Measurements from ENCODE around the gene ADGRA3. TPM values are rescaled to one million over a fixed set of nuclear protein-coding genes. Genes with fewer than 3 reads are reported as not detected.

ADGRA3 gene
- total RNA-seq, 4 donors from 2014 or later = 99.1 to 117 (median 109) TPM

- Histone ChIP-seq H3K9me3 (no peaks in the 10 kb centered on the region), H3K27me3 (no peaks in the 10 kb centered on the region), H3K36me3 (no peaks in the 10 kb centered on the region), H3K4me3 (replicated peaks in 1 of 3) (no peak overlapping the region), H3K27ac (peak overlapping the region in 2 of 3 donors; percentile 23 to 65), H3K4me1 (peaks cover 12 to 20% of the 10 kb centered on the region in 2 donors)
- no peak for DNase-seq
- TF ChIP-seq POLR2A (IDR thresholded peaks at IDR 0.05) (no peak), CTCF (IDR thresholded peaks at IDR 0.05) (no peak)
- intact Hi-C loops (cut with DNase I) = no loop called here
- 76 to 84% methylated on average over 6 of the region's 6 CpGs for WGBS, 2 donors
Measured at GRCh38 chr4:22498866-22499265, 17.0 kb downstream of the ADGRA3 start.

- H3K27ac ChIP-seq = no peak overlapping the region
Measured at GRCh38 chr4:22496165-22496813, 19.6 kb downstream of the ADGRA3 start.

GRCh38 chr4:22493523-22493922 is 22.3 kb downstream of the ADGRA3 start:
- TF ChIP-seq POLR2A (IDR thresholded peaks at IDR 0.05) = no peak
- no peak for TF ChIP-seq CTCF (IDR thresholded peaks at IDR 0.05)
- no peaks in the 10 kb centered on the region for H3K27me3 ChIP-seq
- no peaks in the 10 kb centered on the region for H3K9me3 ChIP-seq
- no peak overlapping the region for H3K4me3 ChIP-seq (replicated peaks in 1 of 3)
- DNase-seq = no peak
- no peaks in the 10 kb centered on the region for H3K36me3 ChIP-seq
- intact Hi-C loops (cut with DNase I) = no loop called here
- peaks cover 6 to 13% of the 10 kb centered on the region in 2 donors for H3K4me1 ChIP-seq
- 93 to 95% methylated on average over 5 of the region's 5 CpGs for WGBS, 2 donors
- H3K27ac ChIP-seq = no peak overlapping the region

More at GRCh38 chr4:22496165-22496813, 19.6 kb downstream of the ADGRA3 start:
- TF ChIP-seq POLR2A (IDR thresholded peaks at IDR 0.05) = no peak
- peaks cover 13 to 24% of the 10 kb centered on the region in 2 donors for H3K4me1 ChIP-seq
- H3K27me3 ChIP-seq = no peaks in the 10 kb centered on the region
- H3K9me3 ChIP-seq = no peaks in the 10 kb centered on the region
- H3K4me3 ChIP-seq (replicated peaks in 1 of 3) = no peak overlapping the region
- H3K36me3 ChIP-seq = no peaks in the 10 kb centered on the region
- intact Hi-C loops (cut with DNase I) = no loop called here
- no peak for DNase-seq
- WGBS, 2 donors = 93 to 94% methylated on average over 6 of the region's 6 CpGs

DNA sequence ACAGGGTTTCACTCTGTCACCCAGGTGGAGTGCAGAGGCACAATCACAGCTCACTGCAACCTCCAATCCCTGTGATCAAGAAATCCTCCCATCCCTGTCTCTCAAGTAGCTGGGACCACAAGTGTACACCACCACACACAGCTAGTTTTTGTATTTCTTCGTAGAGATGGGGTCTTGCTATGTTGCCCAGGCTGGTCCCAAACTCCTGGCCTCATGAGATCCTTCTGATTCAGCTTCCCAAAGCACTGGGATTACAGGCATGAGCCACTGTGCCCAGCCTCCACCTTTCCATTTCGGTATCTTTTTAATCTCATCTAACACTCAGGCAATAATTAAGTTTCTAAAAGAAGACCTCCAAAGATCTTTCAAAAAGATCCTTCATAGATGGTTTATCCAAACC is 22.9 kb downstream of the ADGRA3 start:
- peaks cover 12 to 13% of the 10 kb centered on the region in 2 donors for H3K4me1 ChIP-seq
- no peaks in the 10 kb centered on the region for H3K9me3 ChIP-seq
- no peak for DNase-seq
- no peaks in the 10 kb centered on the region for H3K27me3 ChIP-seq
- no peaks in the 10 kb centered on the region for H3K36me3 ChIP-seq
- no peak overlapping the region for H3K27ac ChIP-seq
- H3K4me3 ChIP-seq (replicated peaks in 1 of 3) = no peak overlapping the region
- intact Hi-C loops (cut with DNase I) = no loop called here
- TF ChIP-seq CTCF (IDR thresholded peaks at IDR 0.05) (no peak), POLR2A (IDR thresholded peaks at IDR 0.05) (no peak)
- WGBS, 2 donors = 94 to 97% methylated on average over 2 of the region's 2 CpGs

DNA sequence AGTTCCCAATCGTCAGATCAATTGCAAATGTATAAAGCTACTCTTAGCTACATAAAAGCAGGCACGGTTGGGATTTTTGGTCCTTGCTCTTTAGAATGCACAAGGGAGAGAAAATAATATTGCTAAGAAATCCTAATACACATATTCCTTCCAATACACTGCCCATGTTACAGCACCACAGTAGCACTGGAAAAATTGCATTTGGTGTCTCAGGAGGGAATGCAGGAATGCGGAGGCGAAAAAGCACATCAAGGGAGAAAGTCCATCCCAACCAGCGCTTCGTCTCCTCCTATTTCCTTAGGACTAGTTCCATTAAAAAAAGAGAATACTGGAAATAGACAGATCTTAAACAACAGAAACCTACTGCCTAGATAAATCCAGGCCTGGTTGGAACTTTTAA is 23.9 kb downstream of the ADGRA3 start:
- no peak for TF ChIP-seq POLR2A (IDR thresholded peaks at IDR 0.05)
- TF ChIP-seq CTCF (IDR thresholded peaks at IDR 0.05) = no peak
- Histone ChIP-seq H3K9me3 (no peaks in the 10 kb centered on the region), H3K27me3 (no peaks in the 10 kb centered on the region), H3K4me1 (peaks cover 20 to 22% of the 10 kb centered on the region in 2 donors), H3K36me3 (no peaks in the 10 kb centered on the region), H3K27ac (no peak overlapping the region), H3K4me3 (replicated peaks in 1 of 3) (no peak overlapping the region)
- intact Hi-C loops (cut with DNase I) = no loop called here
- DNase-seq = no peak
- WGBS, 2 donors = 82 to 89% methylated on average over 6 of the region's 6 CpGs

Data from thyroid gland (tissue), 4 donors.